ENCODE results near the gene ZNF768. TPM values are rescaled to one million over a fixed set of nuclear protein-coding genes. Genes with fewer than 3 reads are reported as not detected.

The ZNF768 gene
- total and polyA plus RNA-seq, 2 donors (not counting 1 experiment from before 2014, with no cell fraction given): 8.2 to 23.9 TPM

DNA sequence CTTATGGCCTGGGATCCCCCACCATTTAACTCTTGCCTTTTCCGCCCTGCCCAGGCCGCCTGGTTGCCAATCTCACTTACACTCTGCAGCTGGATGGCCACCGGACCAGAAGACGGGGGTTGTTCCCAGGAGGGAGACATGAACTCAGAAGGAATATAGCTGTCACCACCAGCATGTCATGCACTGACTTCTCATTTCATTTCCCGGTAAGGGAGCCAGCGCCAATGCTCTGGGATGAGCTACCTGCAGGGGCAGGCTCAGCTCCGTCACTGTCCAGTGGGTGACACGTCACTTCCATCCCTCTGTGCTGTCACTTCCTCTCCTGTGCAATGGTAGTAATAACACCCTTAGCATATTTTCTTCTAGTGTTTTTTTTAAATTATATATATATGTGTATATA, 27.1 kb downstream of the ZNF768 start:
- TF ChIP-seq EZH2 (IDR thresholded peaks at IDR 0.05; ENCODE audit: low read length, missing control alignments) (no peak), CTCF (conservative IDR thresholded peaks at IDR 0.05 in 1 of 2, IDR thresholded peaks at IDR 0.05 in 1 of 2; ENCODE audit: low read depth in 1 of 2, low read length in 2 of 2) (no peak)
- no peak overlapping the region for H3K4me2 ChIP-seq (ENCODE audit: extremely low read depth, insufficient read depth, low read length)
- no peak overlapping the region for H3K9ac ChIP-seq (ENCODE audit: insufficient read depth, low read length)
- H3K36me3 ChIP-seq (ENCODE audit: control insufficient read depth, insufficient read depth, low read length): no peaks in the 10 kb centered on the region
- no peaks in the 10 kb centered on the region for H4K20me1 ChIP-seq (ENCODE audit: control insufficient read depth, extremely low read depth, insufficient read depth, low read length)
- no peak for DNase-seq (ENCODE audit: low read depth in 2 of 2)
- H3K27ac ChIP-seq (ENCODE audit: insufficient read depth, low read length): no peak overlapping the region
- no peaks in the 10 kb centered on the region for H3K79me2 ChIP-seq (ENCODE audit: control insufficient read depth, insufficient read depth, low read length)
- no peak overlapping the region for H3K4me3 ChIP-seq (replicated peaks in 1 of 4; ENCODE audit: control extremely low read depth in 1 of 4, insufficient read depth in 1 of 4, low read depth in 3 of 4, low read length in 4 of 4)
- H2AFZ ChIP-seq (ENCODE audit: low read length): peak overlapping the region; percentile 17
- H3K4me1 ChIP-seq (ENCODE audit: control insufficient read depth, extremely low read depth, insufficient read depth, low read length): no peaks in the 10 kb centered on the region
- H3K9me3 ChIP-seq (ENCODE audit: control insufficient read depth, insufficient read depth, low read depth, low read length): no peaks in the 10 kb centered on the region
- H3K27me3 ChIP-seq (ENCODE audit: control insufficient read depth, insufficient read depth, low read length): no peaks in the 10 kb centered on the region

- Histone ChIP-seq H3K9ac (ENCODE audit: insufficient read depth, low read length) (no peak overlapping the region), H3K9me3 (ENCODE audit: control insufficient read depth, insufficient read depth, low read depth, low read length) (no peaks in the 10 kb centered on the region), H3K27ac (ENCODE audit: insufficient read depth, low read length) (no peak overlapping the region), H3K4me2 (ENCODE audit: extremely low read depth, insufficient read depth, low read length) (no peak overlapping the region), H3K79me2 (ENCODE audit: control insufficient read depth, insufficient read depth, low read length) (no peaks in the 10 kb centered on the region), H4K20me1 (ENCODE audit: control insufficient read depth, extremely low read depth, insufficient read depth, low read length) (no peaks in the 10 kb centered on the region), H3K4me1 (ENCODE audit: control insufficient read depth, extremely low read depth, insufficient read depth, low read length) (peaks cover 3% of the 10 kb centered on the region), H3K36me3 (ENCODE audit: control insufficient read depth, insufficient read depth, low read length) (no peaks in the 10 kb centered on the region), H3K27me3 (ENCODE audit: control insufficient read depth, insufficient read depth, low read length) (peaks cover 3% of the 10 kb centered on the region), H2AFZ (ENCODE audit: low read length) (no peak overlapping the region), H3K4me3 (replicated peaks in 1 of 4; ENCODE audit: control extremely low read depth in 1 of 4, insufficient read depth in 1 of 4, low read depth in 3 of 4, low read length in 4 of 4) (no peak overlapping the region)
- TF ChIP-seq EZH2 (IDR thresholded peaks at IDR 0.05; ENCODE audit: low read length, missing control alignments) (no peak), CTCF (conservative IDR thresholded peaks at IDR 0.05 in 1 of 2, IDR thresholded peaks at IDR 0.05 in 1 of 2; ENCODE audit: low read depth in 1 of 2, low read length in 2 of 2) (no peak)
- no peak for DNase-seq (ENCODE audit: low read depth in 2 of 2)
These were observed 31.7 kb downstream of the ZNF768 start for GRCh38 chr16:30494709-30495108.

- no peaks in the 10 kb centered on the region for H4K20me1 ChIP-seq (ENCODE audit: control insufficient read depth, extremely low read depth, insufficient read depth, low read length)
- no peak overlapping the region for H3K4me3 ChIP-seq (replicated peaks in 1 of 4; ENCODE audit: control extremely low read depth in 1 of 4, insufficient read depth in 1 of 4, low read depth in 3 of 4, low read length in 4 of 4)
- H3K27me3 ChIP-seq (ENCODE audit: control insufficient read depth, insufficient read depth, low read length): peaks cover 3% of the 10 kb centered on the region
- no peak for TF ChIP-seq EZH2 (IDR thresholded peaks at IDR 0.05; ENCODE audit: low read length, missing control alignments)
- TF ChIP-seq CTCF (conservative IDR thresholded peaks at IDR 0.05 in 1 of 2, IDR thresholded peaks at IDR 0.05 in 1 of 2; ENCODE audit: low read depth in 1 of 2, low read length in 2 of 2): no peak
- no peaks in the 10 kb centered on the region for H3K9me3 ChIP-seq (ENCODE audit: control insufficient read depth, insufficient read depth, low read depth, low read length)
- DNase-seq (ENCODE audit: low read depth in 2 of 2): no peak
- no peaks in the 10 kb centered on the region for H3K79me2 ChIP-seq (ENCODE audit: control insufficient read depth, insufficient read depth, low read length)
- H3K27ac ChIP-seq (ENCODE audit: insufficient read depth, low read length): no peak overlapping the region
- H3K4me2 ChIP-seq (ENCODE audit: extremely low read depth, insufficient read depth, low read length): no peak overlapping the region
- H2AFZ ChIP-seq (ENCODE audit: low read length): no peak overlapping the region
- H3K4me1 ChIP-seq (ENCODE audit: control insufficient read depth, extremely low read depth, insufficient read depth, low read length): peaks cover 3% of the 10 kb centered on the region
- no peak overlapping the region for H3K9ac ChIP-seq (ENCODE audit: insufficient read depth, low read length)
- H3K36me3 ChIP-seq (ENCODE audit: control insufficient read depth, insufficient read depth, low read length): no peaks in the 10 kb centered on the region
These were observed 32.4 kb downstream of the ZNF768 start for GRCh38 chr16:30493941-30494488.
